ENCODE measurements around the gene PHACTR2.
"Not testable (repeated sequence)": the region's sequence is repeated elsewhere in the genome, so short reads cannot be mapped to it uniquely, and the experiment has no call there.

PHACTR2 gene

GRCh38 chr6:143872201-143872600 is 194.4 kb downstream of the PHACTR2 start:
- TF ChIP-seq CTCF (IDR thresholded peaks at IDR 0.05; ENCODE audit: control insufficient read depth, insufficient read depth, low read depth, low read length, missing control alignments): no peak
- no peak overlapping the region for H3K4me3 ChIP-seq (ENCODE audit: control insufficient read depth, low read depth, low read length)
- DNase-seq (ENCODE audit: low read depth): no peak

- not testable (repeated sequence) for H3K4me3 ChIP-seq (ENCODE audit: control insufficient read depth, low read depth, low read length); DNase-seq (ENCODE audit: low read depth)
Measured at GRCh38 chr6:143873600-143873999, 195.8 kb downstream of the PHACTR2 start.

DNA sequence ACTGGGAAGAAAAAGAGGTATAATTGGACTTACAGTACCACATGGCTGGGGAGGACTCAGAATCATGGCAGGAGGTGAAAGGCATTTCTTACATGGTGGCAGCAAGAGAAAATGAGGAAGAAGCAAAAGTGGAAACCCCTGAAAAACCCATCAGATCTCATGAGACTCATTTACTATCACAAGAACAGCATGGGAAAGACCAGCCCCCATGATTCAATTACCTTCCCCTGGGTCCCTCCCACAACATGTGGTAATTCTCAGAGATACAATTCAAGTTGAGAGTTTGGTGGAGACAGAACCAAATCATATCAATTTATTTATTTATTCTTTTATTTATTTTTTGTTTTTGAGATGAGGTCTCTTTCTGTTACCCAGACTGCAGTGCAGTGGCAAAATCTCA is 196.7 kb downstream of the PHACTR2 start:
- not testable (repeated sequence) for H3K4me3 ChIP-seq (ENCODE audit: control insufficient read depth, low read depth, low read length); DNase-seq (ENCODE audit: low read depth)

DNA sequence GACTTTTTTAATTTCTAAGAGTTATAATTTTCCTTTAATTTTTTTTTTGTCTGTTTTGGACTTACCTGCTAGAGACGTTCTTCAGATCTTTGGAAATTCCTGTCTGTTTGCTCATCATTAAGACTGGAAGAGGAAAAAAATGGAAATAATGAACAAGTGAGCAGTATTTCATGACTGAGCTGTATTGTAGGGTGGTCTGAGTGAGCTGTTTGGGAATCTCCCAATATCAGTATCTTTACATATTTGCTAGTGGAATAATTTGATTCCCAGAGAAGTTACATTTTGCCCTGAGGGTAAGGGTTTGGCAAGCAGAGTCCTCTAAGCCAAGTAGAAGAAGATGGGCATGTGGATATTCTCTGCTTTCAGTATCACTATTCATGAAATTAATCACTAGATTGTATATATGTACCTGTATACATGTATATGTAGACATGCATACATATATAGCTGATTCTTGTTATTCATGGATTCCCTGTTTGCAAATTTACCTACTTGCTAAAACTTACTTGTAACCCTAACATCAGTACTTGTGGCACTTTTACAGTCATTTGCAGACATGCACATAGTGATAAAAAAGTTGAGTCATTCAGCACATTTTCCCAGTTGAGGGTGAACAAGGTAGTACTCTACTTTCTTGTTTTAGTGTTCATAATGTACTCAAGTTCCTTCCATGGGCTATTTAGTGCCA is 200.0 kb downstream of the PHACTR2 start:
- no peak overlapping the region for H3K4me3 ChIP-seq (ENCODE audit: control insufficient read depth, low read depth, low read length)
- no peak for DNase-seq (ENCODE audit: low read depth)
- no peak for TF ChIP-seq CTCF (IDR thresholded peaks at IDR 0.05; ENCODE audit: control insufficient read depth, insufficient read depth, low read depth, low read length, missing control alignments)

- H3K4me3 ChIP-seq (ENCODE audit: control insufficient read depth, low read depth, low read length): no peak overlapping the region
- DNase-seq (ENCODE audit: low read depth): no peak
- no peak for TF ChIP-seq CTCF (IDR thresholded peaks at IDR 0.05; ENCODE audit: control insufficient read depth, insufficient read depth, low read depth, low read length, missing control alignments)
Measured at GRCh38 chr6:143878272-143878760, 200.6 kb downstream of the PHACTR2 start.

DNA sequence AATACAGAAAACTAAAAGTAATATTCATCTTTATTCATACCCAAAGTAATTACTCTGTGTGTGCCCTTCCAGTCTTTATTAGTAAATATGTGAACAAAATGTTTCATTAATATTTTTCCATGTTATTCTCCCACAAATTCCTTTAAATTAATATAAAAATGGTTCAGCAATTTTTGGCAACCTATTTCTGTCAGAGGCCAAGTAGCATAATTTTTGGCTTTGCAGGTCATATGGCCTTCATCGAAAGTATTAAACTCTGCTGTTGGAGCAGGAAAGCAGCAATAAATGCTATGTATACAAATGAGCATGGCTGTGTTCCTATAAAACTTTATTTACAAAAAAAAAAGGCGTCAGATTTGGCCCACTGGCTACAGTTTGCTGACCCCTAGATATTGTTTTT is 202.6 kb downstream of the PHACTR2 start:
- H3K4me3 ChIP-seq (ENCODE audit: control insufficient read depth, low read depth, low read length): no peak overlapping the region
- DNase-seq (ENCODE audit: low read depth): no peak
- no peak for TF ChIP-seq CTCF (IDR thresholded peaks at IDR 0.05; ENCODE audit: control insufficient read depth, insufficient read depth, low read depth, low read length, missing control alignments)
